HG03457 (cell line): ENCODE data around the gene PANK4.

Experiments used
- ATAC-seq: cut with Tn5 transposase; IDR thresholded peaks from one replicate; pipeline ENCODE4 v1.9.1; 2021; ENCODE audit warnings: moderate number of reproducible peaks; ENCODE audit not compliant: unreplicated experiment

PANK4 gene

DNA sequence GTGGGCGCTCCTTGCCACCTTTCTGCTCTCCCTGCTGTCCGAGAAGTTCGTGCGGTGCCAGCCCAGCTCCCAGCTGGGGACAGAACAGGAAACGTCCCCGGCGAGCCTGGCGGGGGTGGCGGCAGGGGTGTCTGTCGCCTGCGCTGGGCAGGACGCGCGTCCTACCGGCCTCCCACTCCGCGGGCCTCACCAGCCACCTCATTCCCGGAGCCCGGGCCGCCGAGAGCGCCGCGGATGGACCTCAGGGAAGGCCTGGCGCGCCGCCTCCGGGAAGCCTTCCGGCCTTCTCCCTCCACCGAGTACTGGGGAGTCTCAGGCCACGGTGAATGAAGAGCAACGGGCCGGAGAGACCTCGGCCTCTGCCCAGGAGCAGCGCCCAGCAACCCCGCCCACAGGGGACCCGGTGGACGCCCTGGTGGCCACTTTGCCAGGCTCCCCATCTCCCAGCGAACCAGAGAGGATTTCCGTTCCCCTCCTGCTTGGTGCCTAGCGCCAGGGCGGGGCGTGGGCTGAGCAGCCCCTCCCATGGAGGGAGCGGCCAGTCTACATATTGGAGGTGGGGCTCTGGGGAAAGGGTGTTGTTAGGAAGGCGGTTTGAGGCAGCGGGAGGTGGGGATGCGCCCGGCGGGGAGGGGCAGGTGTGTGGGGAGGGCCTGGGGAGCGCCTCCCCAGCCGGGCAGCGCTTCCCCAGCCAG lies 20.3 kb upstream of the PANK4 start:
- ATAC-seq, result peak; percentile 30

GRCh38 chr1:2545754-2546514 lies 19.5 kb upstream of the PANK4 start:
- ATAC-seq, result peak; percentile 27

DNA sequence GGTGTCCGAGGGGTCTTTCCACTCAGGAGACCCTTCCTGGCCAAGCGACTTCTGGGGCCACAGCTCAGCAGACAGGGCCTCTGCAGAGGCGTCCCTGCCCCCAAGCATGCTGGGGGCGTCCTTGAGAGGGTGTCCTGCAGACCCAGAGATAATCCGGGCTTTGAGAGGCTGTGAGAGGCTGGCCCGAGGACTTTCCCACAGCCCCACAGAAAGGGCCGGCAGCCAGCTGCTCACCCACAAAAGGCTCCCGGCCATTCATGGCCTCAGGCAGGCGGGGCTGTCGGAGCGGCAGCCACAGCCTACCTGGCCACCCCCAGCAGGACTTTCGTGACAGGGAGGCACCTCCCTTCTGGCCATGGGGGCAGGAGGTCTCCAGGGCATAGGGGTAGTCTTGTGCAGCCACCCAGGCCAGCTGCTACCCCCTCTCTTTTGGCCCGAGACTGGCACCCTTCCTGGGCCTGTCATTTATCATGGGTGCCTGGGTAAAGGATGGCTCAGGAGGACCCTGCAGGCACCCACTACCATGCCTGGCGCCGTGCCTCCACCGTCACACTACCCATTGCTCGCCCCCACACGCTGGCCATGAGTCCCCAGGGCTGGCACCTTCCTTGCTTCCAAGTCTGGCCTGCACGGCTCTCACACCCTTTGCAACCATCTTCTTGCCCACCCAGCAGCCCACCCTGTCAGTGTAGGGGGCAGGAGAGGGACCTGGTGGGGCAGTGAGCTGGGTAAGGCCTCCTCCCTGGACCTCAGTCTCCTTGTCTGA lies 18.7 kb upstream of the PANK4 start:
- no peak for ATAC-seq

GRCh38 chr1:2544093-2544874 lies 17.9 kb upstream of the PANK4 start:
- no peak for ATAC-seq

DNA sequence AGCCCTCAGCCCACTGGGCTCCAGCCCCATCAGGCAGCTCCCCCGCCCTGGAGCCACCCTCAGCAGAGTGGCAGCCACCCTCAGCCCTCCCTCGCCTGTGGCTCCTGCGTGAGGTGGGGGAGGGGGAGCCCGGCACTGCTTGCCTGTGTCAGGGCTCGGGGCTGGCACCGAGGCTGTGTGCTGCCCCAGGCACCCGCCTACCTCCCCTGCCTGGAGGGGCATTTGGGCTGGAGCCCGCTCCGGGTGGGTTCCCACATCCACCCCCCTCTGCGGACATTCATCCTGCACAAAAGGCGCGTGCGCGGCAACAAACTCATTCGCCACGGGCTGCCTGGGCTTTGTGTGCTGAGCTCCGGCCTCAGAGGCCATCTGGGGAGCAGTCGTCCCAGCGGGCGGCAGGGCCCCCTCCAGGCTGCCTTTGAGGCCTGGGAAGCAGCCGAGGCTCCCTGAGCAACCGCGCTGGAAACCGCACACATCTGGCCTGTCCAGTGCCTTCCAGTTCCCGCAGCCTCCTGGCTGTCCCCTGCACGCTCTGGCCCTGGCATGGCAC lies 17.2 kb upstream of the PANK4 start:
- ATAC-seq, result no peak

DNA sequence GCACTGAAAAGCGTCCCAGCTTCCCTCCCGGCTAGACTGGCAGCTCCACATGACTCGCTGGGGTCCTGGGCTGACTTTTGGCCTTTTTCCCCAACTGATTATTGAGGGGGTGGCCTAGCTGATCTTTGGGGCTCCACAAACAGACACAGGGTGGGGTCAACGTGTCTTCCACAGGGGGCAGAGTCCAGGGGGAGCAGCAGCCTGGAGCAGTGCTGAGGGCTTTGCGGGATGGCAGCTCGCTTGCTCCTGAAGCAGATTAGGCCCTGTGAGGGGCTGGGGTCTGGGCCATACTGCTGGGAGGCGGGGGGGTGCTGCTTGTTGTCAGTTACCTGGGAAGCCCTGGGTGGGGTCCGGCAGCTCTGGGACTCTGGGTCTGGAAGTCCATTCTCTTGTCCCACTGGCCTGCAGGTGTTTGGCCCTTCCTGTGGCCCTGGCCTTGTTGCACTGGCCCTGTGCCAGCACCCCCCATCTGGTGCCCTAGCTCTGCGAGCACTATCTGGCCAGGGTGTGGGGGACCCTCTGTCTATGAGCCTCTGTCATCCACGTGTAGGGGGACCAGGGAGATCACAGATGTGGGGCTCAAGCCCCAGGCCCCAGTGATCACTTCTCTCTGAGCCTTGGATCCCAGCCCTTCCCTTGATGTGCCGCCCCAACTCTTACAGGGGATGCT lies 16.0 kb upstream of the PANK4 start:
- ATAC-seq, result no peak

GRCh38 chr1:2541619-2542245 lies 15.3 kb upstream of the PANK4 start:
- ATAC-seq, result no peak

DNA sequence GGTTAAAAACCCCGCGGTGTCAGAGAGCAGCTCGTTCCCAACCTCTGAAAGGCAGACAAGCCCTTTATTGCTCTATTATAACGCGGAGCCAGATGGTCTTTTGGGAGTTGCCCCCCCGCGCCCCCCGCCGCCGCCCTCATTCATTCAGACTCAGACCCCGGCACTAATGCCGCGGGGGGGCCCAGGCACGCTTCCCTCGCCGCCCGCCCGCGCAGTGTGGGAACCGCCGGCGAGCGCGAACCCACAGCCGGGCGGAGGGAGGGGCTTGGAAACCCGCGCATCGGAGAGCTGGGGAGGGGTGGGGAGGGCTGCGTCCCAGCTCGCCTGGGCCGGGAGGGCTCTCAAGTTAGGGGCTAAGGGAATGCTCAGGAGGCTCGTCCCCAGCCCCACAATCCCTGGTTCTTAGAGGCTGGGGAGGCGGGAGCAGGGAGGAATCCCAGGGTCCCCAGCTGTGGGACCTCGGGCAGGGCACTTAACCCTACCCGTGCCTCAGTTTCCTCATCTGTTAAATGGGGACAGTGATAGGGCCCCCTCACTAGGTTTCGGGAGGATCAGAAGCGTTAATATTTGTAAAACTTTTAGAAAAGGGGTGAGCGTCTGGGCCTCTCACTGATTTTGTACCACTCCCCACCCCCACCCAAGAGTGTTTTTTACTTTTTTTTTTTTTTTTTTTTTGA lies 14.6 kb upstream of the PANK4 start:
- ATAC-seq, result no peak

DNA sequence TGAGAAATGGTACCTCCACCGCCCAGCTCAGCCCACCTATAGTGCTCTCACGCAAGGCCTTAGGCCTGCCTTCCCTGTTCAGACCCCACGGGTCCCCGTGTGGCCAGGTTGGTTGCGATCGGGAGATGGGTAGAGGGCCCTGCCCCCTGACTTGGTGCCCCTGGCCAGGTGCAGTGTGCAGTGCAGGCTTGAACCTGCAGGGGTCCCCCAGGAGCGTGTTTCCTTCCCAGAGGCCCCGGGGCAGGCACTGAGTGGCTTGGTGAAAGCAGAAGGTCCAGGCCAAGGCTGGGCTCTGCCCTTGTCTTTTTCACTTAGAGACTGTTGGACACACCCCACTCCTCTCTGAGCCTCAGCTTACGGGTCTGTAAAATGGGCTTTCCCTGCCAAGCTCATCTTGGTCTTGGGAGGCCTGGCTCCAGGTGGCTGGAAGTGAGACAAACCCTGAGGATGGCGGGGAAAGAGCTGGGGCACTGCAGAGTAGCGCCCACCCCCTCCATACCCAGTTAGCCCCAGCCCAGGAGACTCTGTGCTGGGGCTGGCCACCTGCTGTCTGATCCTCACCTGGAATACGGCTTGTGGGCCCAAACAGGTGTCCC lies 13.0 kb upstream of the PANK4 start:
- no peak for ATAC-seq

GRCh38 chr1:2538872-2539271 lies 12.5 kb upstream of the PANK4 start:
- no peak for ATAC-seq

DNA sequence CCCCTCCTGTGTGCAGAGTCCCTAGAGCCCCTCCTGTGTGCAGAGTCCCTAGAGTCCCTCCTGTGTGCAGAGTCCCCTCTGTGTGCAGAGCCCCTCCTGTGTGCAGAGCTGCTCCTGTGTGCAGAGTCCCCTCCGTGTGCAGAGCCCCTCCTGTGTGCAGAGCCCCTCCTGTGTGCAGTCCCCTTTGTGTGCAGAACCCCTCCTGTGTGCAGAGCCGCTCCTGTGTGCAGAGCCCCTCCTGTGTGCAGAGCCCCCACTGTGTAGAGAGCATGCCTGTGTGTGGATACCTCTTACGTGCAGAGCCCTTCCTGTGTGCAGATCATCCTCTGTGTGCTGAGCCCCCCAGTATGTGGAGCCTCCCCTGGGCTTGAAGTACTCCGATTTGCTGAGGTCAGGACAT lies 12.0 kb upstream of the PANK4 start:
- no peak for ATAC-seq

GRCh38 chr1:2537784-2538115 lies 11.4 kb upstream of the PANK4 start:
- no peak for ATAC-seq

GRCh38 chr1:2535981-2536380 lies 9.6 kb upstream of the PANK4 start:
- ATAC-seq, result no peak

DNA sequence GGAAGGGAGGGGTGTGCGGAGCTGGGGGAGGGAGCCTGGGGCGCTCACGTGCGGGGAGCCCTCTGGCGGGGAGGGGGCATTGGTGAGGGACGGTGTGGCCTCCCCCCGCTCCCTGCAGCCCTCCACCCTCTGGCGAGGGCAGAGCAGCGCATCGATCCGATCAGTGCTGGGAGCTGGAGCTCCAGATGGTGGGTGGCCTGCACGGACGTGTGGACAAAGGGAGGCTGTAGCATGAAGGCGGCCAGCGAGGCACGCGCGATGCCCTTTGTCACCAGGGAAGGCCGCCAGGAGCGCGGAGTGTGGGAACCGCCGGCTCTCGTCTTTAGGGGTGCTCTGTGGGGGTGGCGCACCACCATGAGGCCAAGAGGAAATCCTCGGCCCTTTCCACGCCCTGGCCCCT lies 9.1 kb upstream of the PANK4 start:
- no peak for ATAC-seq

DNA sequence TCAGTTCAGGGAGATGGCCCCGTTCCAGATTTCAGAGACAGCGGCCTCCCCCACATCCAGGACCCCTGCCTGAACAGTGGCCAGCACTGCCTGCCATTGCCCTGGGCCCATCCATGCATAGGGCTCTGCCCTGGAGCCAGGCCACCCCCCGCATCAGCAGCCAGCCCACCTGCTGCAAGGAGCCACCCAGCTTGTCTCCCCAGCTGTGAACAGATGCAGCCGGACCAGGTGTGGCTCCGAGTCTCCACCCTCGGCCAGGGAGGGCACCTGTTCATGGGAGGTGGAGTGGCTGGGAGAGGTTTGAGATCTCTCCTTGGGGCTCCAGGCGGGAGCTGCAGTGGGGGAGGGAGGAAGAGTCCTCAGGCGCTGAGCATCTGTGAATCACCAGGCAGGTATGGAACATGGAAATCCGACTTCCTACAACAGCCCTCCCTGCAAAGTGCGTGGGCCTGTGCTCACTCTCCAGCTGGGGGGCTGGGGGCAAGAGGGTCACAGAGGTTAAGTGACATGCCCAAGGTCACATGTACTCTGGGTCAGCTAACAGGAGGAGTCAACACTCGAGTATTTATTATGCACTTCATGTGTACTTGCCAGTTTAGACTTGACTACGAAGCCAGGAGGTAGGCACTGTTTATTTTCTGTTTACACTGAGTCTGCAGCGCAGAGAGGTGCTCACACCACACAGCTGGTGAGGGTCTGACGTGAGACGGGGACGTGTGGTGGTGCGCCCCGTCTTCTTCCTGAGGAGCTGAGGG lies 8.5 kb upstream of the PANK4 start:
- no peak for ATAC-seq

GRCh38 chr1:2534315-2534686 lies 7.9 kb upstream of the PANK4 start:
- ATAC-seq, result no peak

- ATAC-seq, result no peak
These were observed 7.0 kb upstream of the PANK4 start for GRCh38 chr1:2533365-2533764.

GRCh38 chr1:2532485-2533160 lies 6.2 kb upstream of the PANK4 start:
- ATAC-seq, result no peak
